Smooth muscle cell (in vitro differentiated cells): ENCODE results near the gene CACNB2. TPM values are rescaled to one million over a fixed set of nuclear protein-coding genes. Genes with fewer than 3 reads are reported as not detected.

ENCODE experiments used
- DNase-seq: peaks from one replicate; lab custom pipeline; 2025; ENCODE audit not compliant: unreplicated experiment; lab: John Stamatoyannopoulos, UW
- H2AFZ ChIP-seq: fragments of 200-600 bp; sonication (generic); 2 replicates; pipeline ENCODE4 v1.6.0; 2016; ENCODE audit warnings: antibody characterized with exemption, low read depth, mild to moderate bottlenecking
- H3F3A ChIP-seq: fragments of 200-600 bp; sonication (generic); 2 replicates; pipeline ENCODE4 v1.6.0; 2017; ENCODE audit warnings: antibody characterized with exemption, low read depth
- H3K27ac ChIP-seq: fragments of 200-600 bp; sonication (generic); 2 replicates; pipeline ENCODE4 v1.5.1; 2016; ENCODE audit warnings: low read depth, mild to moderate bottlenecking
- H3K27me3 ChIP-seq: fragments of 200-600 bp; sonication (generic); 2 replicates; pipeline ENCODE4 v1.6.1; 2016; ENCODE audit warnings: low read depth, mild to moderate bottlenecking
- H3K36me3 ChIP-seq: fragments of 200-600 bp; sonication (generic); 2 replicates; pipeline ENCODE4 v1.5.1; 2016; ENCODE audit warnings: low read depth
- H3K4me1 ChIP-seq: fragments of 200-600 bp; sonication (generic); 2 replicates; pipeline ENCODE4 v1.5.1; 2016; ENCODE audit warnings: low read depth
- H3K4me2 ChIP-seq: fragments of 200-600 bp; sonication (generic); 2 replicates; pipeline ENCODE4 v1.6.0; 2016; ENCODE audit warnings: mild to moderate bottlenecking
- H3K4me3 ChIP-seq: fragments of 200-600 bp; sonication (generic); 2 replicates; pipeline ENCODE4 v1.5.1; 2016; ENCODE audit warnings: mild to moderate bottlenecking
- H3K79me2 ChIP-seq: fragments of 200-600 bp; sonication (generic); 2 replicates; pipeline ENCODE4 v1.6.0; 2016; ENCODE audit warnings: low read depth, mild to moderate bottlenecking
- H3K9ac ChIP-seq: fragments of 200-600 bp; sonication (generic); 2 replicates; pipeline ENCODE4 v1.6.0; 2016; ENCODE audit warnings: low read depth
- H3K9me3 ChIP-seq: fragments of 200-600 bp; sonication (generic); replicated peaks from 2 replicates; pipeline ENCODE4 v1.5.1; 2016; ENCODE audit warnings: low read depth
- H4K20me1 ChIP-seq: fragments of 200-600 bp; sonication (generic); 2 replicates; pipeline ENCODE4 v1.6.0; 2016; ENCODE audit warnings: low read depth
- WGBS: methylation state at CpG from one replicate; pipeline ENCODE4 v1.1.7; 2016; ENCODE audit warnings: low lambda C conversion rate; 5-methylcytosine and 5-hydroxymethylcytosine counted together
- polyA plus RNA-seq: library from polyadenylated mRNA; unstranded; fragments of >200 nt; fragmentation: Nextera tagmentation; extraction: Ambion mirVana; gene quantifications from 2 replicates; pipeline ENCODE4 v1.2.1, GENCODE V29; 2016
- total RNA-seq: library from RNA; depleted of rRNA; stranded (reverse); fragments of >200 nt; gene quantifications from 2 replicates; pipeline ENCODE4 v1.2.3, GENCODE V29; 2014
- TF ChIP-seq, protein P1 (sequence below): fragments of 200-600 bp; sonication (generic); IDR thresholded peaks from 2 replicates; pipeline ENCODE4 v1.5.1; 2017; ENCODE audit warnings: borderline replicate concordance, mild to moderate bottlenecking, antibody characterized with exemption; ENCODE audit not compliant: insufficient read depth, poor library complexity, severe bottlenecking

Gene CACNB2
- total and polyA plus RNA-seq, 2 experiments from 2014 or later = 0.04 to 1.1 TPM

DNA sequence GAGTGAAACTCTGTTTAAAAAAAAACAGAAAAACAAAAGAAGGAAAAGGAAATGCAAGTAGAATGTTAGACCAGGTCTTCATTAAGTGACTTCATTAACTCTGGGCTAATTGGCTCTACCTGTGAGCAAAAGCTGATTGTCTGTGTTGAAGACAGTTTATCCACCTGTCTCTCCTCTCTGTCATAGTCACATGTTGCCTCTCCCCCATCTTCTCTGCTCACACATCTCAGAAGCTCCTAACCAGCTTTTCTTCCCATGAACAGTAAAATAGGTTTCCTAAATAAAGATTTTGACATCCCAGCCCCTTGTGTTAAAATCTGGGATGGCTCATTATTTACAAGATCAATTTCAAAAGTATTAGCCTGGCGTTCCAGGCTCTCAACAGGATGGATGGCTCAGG is 222.7 kb downstream of the CACNB2 start:
- Histone ChIP-seq H3K4me3 (no peak overlapping the region), H3F3A (no peaks in the 10 kb centered on the region), H2AFZ (no peak overlapping the region), H3K4me1 (no peaks in the 10 kb centered on the region), H3K4me2 (no peak overlapping the region), H3K27ac (no peak overlapping the region), H4K20me1 (no peaks in the 10 kb centered on the region), H3K79me2 (no peaks in the 10 kb centered on the region), H3K27me3 (no peaks in the 10 kb centered on the region), H3K36me3 (no peaks in the 10 kb centered on the region), H3K9ac (no peak overlapping the region), H3K9me3 (no peaks in the 10 kb centered on the region)
- WGBS = 100% methylated on average over 1 of the region's 1 CpG
- TF ChIP-seq, protein P1, sequence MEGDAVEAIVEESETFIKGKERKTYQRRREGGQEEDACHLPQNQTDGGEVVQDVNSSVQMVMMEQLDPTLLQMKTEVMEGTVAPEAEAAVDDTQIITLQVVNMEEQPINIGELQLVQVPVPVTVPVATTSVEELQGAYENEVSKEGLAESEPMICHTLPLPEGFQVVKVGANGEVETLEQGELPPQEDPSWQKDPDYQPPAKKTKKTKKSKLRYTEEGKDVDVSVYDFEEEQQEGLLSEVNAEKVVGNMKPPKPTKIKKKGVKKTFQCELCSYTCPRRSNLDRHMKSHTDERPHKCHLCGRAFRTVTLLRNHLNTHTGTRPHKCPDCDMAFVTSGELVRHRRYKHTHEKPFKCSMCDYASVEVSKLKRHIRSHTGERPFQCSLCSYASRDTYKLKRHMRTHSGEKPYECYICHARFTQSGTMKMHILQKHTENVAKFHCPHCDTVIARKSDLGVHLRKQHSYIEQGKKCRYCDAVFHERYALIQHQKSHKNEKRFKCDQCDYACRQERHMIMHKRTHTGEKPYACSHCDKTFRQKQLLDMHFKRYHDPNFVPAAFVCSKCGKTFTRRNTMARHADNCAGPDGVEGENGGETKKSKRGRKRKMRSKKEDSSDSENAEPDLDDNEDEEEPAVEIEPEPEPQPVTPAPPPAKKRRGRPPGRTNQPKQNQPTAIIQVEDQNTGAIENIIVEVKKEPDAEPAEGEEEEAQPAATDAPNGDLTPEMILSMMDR = no peak
- DNase-seq = no peak

DNA sequence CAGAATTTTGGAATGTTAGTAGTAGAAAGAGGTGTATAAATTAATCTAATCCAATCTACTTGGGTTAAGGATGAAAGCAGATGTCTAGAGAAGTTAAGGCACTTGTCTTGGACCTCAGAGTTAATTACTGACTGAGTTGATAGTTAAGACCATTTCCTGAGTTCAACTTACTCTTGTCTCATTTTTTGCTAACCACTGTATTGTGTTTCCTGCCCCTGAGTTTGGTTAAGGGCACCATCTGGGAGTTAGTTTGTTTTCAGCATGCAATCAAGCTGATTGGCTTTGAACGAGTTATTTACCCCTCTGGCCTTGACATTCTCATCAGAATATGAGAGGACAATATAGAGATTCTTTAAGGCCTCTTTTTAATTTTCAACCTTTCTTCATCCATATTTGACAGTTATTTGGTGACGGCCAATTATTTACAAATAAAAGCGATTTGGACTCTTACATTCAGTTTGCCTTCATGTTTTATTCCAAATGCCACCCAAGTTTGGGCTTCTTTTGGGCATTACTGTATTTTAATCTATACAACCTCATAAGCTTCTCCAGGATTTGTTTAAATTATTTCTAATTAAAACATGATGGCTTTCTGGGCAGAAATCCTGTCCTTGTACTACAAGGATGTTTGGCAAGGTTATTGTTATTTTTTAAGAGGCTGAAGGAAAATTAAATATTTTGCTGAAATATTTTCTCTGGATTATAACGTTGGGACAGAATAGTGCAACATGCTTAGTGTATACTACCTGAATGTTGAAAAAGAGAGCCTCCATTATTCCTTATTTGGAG is 225.0 kb downstream of the CACNB2 start:
- 92% methylated on average over 4 of the region's 4 CpGs for WGBS
- no peak for DNase-seq
- Histone ChIP-seq H3K27ac (no peak overlapping the region), H3K4me3 (no peak overlapping the region), H3K36me3 (no peaks in the 10 kb centered on the region), H3F3A (no peaks in the 10 kb centered on the region), H2AFZ (no peak overlapping the region), H3K4me1 (peaks cover 4% of the 10 kb centered on the region), H3K27me3 (no peaks in the 10 kb centered on the region), H4K20me1 (no peaks in the 10 kb centered on the region), H3K9me3 (no peaks in the 10 kb centered on the region), H3K79me2 (no peaks in the 10 kb centered on the region), H3K4me2 (no peak overlapping the region), H3K9ac (no peak overlapping the region)
- TF ChIP-seq, protein P1 = no peak

DNA sequence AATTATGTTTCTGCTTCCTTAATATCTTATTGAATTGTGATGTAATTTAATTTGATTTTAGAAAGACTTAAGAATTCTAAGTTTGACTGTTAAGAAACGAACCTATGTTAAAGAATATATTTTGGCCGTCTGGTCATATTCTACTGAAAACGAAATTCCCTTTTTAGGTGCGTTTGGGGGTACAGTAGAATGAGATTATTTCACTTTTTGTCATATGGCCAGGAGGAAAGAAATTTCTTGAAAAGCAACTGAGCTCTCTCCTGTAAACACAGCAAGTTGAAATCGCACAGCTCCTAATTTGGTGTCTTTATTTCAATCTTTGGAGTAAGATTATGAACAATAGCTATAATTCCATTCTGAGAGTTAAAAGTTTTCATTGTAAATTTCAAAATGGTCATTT is 227.6 kb downstream of the CACNB2 start:
- H3F3A ChIP-seq = no peaks in the 10 kb centered on the region
- H3K9me3 ChIP-seq = no peaks in the 10 kb centered on the region
- H3K79me2 ChIP-seq = no peaks in the 10 kb centered on the region
- no peak overlapping the region for H3K4me2 ChIP-seq
- no peak overlapping the region for H3K4me3 ChIP-seq
- peaks cover 4% of the 10 kb centered on the region for H3K4me1 ChIP-seq
- H4K20me1 ChIP-seq = no peaks in the 10 kb centered on the region
- 83% methylated on average over 5 of the region's 5 CpGs for WGBS
- H2AFZ ChIP-seq = no peak overlapping the region
- DNase-seq = no peak
- no peak overlapping the region for H3K9ac ChIP-seq
- H3K27me3 ChIP-seq = no peaks in the 10 kb centered on the region
- H3K36me3 ChIP-seq = no peaks in the 10 kb centered on the region
- TF ChIP-seq, protein P1 = no peak
- H3K27ac ChIP-seq = no peak overlapping the region

DNA sequence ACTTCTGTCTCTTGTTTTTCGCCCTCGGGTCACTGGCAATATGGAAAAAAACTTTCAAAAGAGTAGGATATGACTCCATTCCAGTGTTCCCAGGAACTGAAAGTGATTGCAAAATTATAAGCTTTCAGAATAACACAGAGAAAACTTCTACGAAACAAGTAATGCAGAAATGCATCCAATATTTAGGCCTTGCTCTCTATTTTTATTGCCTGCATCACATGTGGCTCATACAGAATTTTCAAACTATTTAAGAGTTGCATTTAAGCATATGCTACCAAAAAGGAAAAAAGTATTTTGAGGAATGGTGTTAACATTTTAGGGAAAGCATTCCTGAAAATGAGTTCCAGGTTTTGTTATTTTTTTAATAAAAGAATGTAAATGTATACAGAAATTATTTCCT is 228.0 kb downstream of the CACNB2 start:
- WGBS = 86% methylated on average over 3 of the region's 3 CpGs
- Histone ChIP-seq H3K27ac (no peak overlapping the region), H4K20me1 (no peaks in the 10 kb centered on the region), H3K4me2 (peak overlapping the region; percentile 62), H3K4me1 (peaks cover 4% of the 10 kb centered on the region), H2AFZ (no peak overlapping the region), H3K4me3 (no peak overlapping the region), H3K9ac (no peak overlapping the region), H3K36me3 (no peaks in the 10 kb centered on the region), H3K9me3 (no peaks in the 10 kb centered on the region), H3F3A (no peaks in the 10 kb centered on the region), H3K27me3 (no peaks in the 10 kb centered on the region), H3K79me2 (no peaks in the 10 kb centered on the region)
- TF ChIP-seq, protein P1 = no peak
- no peak for DNase-seq
